Right kidney (tissue), 1 donor: ENCODE data around the gene MMP1.

ENCODE experiments used
- DNase-seq: peaks from one replicate; pipeline ENCODE4 v3.0.0-alpha.2; 2016

The MMP1 gene

DNA sequence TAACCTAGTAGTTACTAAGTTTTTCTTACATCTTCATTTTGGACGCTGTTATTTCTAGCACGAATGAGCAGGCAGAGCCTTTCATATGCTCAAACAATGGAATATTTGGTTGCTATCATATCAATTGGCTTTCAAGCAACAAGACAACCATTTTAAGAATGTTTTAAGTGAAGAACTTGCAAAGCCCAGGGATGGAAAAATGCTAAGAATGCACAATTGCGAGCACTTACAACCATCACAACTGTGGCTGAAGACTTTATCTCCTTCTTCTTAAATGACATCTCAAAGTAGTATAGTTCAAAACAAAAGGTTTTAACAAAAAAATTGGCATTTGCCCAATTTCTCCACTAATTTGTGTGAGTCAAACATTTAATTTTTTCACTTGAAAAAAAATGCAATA is 8.3 kb upstream of the MMP1 start:
- DNase-seq: no peak

DNA sequence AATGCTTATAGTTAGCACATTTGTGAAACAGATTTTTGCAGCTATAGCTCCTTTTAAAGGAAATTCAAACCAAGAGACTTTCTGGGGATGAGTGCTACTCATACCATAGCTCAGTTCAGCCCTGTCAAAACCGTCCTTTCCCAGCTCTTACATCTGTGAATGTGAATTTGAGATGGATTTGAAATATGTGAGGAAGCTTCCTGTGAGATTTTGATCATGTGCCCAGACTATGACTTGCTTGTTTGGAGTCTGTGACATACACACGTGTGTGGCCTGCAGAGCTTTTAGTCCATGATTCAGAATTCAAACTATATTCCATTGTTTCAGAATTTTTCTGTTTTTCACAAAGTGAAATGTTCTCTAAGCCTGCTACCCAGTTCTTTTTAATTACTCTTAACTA is 4.4 kb upstream of the MMP1 start:
- DNase-seq: no peak

- DNase-seq: no peak
Measured at GRCh38 chr11:102800767-102801166, 2.8 kb upstream of the MMP1 start.

DNA sequence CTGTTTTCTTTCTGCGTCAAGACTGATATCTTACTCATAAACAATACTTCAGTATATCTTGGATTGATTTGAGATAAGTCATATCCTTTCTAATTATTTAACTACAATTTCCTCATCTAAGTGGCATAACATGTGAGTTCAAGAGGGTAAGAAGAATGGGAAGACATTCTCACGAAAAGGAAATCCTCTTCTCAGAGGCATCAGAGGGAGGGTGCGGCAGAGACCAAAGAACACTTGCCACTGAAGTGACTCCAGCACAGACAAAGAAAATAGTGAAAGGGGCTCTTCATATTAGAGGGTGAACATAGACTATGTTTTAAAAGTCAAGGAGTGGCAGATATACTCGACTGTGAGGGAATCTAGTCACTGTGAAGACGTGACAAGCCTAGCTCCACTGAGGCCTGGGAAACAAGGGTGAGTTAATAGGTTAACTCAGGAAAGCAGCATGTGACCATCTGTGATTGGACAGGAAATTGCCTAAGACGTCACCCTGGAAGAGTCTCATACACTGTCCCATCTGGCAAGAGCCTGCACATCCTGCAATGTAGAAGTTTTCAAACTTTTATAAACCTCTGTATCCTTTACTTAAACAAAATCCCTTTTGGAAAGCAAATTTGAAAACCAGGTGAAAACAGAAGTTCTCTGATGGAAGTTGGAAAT is 1.9 kb upstream of the MMP1 start:
- DNase-seq: no peak

GRCh38 chr11:102794382-102794781 is 3.6 kb downstream of the MMP1 start:
- no peak for DNase-seq

- DNase-seq: no peak
Measured at GRCh38 chr11:102793677-102794290, 4.2 kb downstream of the MMP1 start.

DNA sequence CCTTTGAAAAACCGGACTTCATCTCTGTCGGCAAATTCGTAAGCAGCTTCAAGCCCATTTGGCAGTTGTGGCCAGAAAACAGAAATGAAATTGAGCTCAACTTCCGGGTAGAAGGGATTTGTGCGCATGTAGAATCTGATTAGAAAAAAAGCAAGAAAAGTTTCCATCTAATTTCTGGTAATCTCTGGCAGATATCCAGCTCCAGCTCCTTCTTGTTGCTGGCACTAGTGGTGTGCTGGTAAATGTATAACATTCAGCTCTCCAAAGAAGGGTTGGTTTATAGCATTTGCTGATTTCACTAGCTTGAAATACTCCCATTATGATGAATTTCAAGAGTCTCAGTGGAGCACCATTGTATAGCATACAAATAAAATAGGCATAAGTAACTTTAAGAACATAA is 5.4 kb downstream of the MMP1 start:
- no peak for DNase-seq

- DNase-seq: no peak
Measured at GRCh38 chr11:102791271-102792036, 6.5 kb downstream of the MMP1 start.

GRCh38 chr11:102788334-102788995 is 9.5 kb downstream of the MMP1 start:
- no peak for DNase-seq

- DNase-seq: no peak
Measured at GRCh38 chr11:102784380-102784779, 13.6 kb downstream of the MMP1 start.

DNA sequence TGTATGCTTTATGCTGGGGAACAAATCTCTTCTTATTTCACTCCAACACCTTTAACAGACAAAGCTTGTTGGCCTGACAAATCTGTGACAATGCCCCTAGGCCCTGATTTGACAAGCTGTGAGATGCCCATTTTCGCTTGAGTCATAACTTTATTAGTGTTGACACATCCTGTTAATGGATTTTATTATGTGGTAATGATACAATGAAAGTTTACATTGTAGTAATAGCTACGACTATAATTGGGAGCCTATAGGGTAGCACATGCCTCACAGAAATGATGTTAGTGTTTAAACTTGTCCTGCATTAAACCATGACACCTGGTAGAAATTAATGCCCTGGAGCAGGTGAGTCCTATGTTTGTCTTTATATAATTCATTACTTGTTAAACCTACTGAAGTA is 14.2 kb downstream of the MMP1 start:
- DNase-seq: no peak

DNA sequence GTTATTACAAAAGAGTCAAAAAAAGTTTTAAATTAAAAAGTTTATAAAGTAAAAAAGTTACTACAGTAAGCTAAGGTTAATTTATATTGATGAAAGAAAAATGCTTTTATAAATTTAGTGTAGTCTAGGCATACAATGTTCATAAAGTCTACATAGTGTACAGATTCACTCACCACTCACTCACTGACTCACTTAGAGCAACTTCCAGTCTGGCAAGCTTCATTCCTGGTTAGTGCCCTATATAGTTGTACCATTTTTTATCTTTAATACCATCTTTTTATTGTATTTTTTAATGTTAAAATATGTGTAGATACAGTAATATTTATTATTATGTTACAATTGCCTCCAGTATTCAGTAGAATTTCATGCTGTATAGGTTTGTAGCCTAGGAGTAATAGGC is 14.9 kb downstream of the MMP1 start:
- DNase-seq: no peak

DNA sequence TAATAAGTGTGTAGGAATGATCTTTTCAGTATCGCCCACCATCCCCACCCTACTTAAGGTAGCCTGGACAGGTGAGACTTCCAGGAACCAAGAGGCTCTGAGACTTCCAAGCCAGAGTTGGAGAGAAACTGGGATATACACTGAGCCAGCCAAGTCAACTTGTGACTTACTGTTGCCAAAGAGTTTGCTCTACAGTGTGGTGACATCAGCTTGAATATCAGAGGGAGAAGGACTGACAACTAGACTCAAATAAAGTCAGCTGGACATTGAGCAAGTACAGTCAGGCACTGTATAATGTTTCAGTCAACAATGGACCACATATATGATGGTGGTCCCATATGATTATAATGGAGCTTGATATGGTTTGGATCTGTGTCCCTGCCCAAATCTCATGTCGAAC is 16.3 kb downstream of the MMP1 start:
- no peak for DNase-seq

DNA sequence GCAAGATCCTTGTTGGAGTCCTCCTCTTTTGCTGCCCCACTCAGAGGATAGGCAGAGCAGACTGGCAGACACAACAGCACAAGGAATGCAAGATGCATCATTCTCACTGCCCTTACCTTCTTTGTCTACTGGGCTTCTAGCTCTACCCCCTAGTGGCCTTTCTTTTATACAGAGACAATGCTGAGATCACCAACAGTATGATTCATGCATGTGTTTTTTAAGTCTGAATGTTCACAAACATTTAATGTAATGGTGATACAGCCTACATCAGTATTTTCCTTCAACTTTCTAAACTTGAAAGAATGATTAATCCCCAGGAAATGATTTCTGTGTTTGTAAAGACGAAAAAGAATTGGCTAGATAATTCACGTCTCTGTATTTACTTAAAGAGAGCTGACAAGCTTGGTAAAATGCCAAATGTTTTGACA is 17.5 kb downstream of the MMP1 start, which contains the start of gene MMP10:
Gene MMP10 (minus strand): TSS at position 138 of the 428 bp plus-strand sequence. CDS start 37 bp downstream, at position 101.
- no peak for DNase-seq

DNA sequence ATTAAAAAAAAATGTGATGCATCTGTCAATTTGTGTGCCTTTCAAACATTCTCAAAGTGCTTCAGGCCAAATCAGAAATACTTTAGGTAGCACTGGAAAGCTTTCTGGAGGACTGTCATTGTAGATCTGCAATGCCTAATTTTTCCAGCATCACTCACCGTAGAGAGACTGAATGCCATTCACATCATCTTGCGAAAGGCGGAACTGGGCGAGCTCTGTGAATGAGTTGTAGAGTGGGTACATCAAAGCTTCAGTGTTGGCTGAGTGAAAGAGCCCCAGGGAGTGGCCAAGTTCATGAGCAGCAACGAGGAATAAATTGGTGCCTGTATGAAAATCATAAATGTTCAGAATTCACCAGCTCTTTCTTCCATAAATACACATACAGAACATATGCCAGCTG is 21.5 kb downstream of the MMP1 start:
- DNase-seq: no peak

GRCh38 chr11:102773386-102773785 is 24.6 kb downstream of the MMP1 start:
- no peak for DNase-seq

DNA sequence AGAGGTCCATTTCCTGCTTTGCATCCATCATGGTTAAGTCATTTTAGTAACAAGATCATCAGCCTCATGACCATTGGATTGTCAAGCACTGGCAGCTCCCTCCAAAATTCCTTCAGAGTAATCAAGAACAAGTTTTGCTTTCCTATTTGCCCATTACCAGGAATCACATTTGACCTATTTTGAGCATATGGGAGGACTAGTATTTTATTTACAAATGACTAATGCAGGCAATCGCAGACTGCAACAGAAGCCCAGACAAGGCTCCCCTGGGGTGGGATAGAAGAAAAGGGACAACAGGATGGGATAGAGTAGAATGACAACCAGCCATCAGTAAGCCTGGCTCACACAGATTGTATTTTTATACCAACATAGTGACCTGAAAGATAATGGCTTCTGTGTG is 26.6 kb downstream of the MMP1 start:
- no peak for DNase-seq

- no peak for DNase-seq
Measured at GRCh38 chr11:102770191-102770590, 27.8 kb downstream of the MMP1 start.

- DNase-seq: no peak
Measured at GRCh38 chr11:102767800-102768199, 30.2 kb downstream of the MMP1 start.

- DNase-seq: no peak
Measured at GRCh38 chr11:102763440-102763839, 34.5 kb downstream of the MMP1 start.

- DNase-seq: no peak
Measured at GRCh38 chr11:102762361-102762767, 35.6 kb downstream of the MMP1 start.

DNA sequence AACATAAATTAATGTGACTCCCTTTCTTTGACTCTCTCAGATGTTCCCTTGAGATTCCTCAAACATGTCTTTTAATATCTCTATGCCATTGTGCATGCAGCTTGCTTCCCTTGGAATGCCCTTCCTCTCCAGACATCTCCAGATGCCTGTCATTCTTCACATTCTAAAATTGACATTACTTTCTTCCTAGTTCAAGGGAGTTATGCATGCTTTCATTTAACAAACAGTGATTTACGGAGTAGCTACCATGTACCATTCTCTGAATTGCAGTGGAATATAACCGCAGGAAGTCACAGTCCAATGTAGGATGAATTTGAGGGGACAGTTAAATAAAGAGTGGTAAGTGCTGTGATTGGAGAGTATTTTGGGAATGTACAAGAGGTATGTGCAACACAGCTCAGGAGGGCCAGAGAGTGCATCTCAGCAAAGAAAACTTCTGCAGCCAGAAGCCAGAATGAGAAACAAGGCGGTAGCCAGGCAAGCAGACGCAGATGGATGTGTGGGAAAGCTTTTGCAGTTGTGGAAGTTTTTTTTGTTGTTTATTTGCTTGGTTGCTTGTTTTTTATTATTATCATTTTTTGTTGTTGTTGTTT is 36.2 kb downstream of the MMP1 start:
- no peak for DNase-seq
